Stimulated activated CD4-positive, alpha-beta T cell treated with anti-CD3 and anti-CD28 coated beads, Interleukin-2, amount 100 ng/mL, for 4 hours (primary cell): ENCODE results near the gene CAP2.

Experiments
- DNase-seq: peaks from one replicate; pipeline ENCODE4 v3.0.0-alpha.2; 2020; ENCODE audit warnings: low read depth

CAP2 gene, protein sequence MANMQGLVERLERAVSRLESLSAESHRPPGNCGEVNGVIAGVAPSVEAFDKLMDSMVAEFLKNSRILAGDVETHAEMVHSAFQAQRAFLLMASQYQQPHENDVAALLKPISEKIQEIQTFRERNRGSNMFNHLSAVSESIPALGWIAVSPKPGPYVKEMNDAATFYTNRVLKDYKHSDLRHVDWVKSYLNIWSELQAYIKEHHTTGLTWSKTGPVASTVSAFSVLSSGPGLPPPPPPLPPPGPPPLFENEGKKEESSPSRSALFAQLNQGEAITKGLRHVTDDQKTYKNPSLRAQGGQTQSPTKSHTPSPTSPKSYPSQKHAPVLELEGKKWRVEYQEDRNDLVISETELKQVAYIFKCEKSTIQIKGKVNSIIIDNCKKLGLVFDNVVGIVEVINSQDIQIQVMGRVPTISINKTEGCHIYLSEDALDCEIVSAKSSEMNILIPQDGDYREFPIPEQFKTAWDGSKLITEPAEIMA

DNA sequence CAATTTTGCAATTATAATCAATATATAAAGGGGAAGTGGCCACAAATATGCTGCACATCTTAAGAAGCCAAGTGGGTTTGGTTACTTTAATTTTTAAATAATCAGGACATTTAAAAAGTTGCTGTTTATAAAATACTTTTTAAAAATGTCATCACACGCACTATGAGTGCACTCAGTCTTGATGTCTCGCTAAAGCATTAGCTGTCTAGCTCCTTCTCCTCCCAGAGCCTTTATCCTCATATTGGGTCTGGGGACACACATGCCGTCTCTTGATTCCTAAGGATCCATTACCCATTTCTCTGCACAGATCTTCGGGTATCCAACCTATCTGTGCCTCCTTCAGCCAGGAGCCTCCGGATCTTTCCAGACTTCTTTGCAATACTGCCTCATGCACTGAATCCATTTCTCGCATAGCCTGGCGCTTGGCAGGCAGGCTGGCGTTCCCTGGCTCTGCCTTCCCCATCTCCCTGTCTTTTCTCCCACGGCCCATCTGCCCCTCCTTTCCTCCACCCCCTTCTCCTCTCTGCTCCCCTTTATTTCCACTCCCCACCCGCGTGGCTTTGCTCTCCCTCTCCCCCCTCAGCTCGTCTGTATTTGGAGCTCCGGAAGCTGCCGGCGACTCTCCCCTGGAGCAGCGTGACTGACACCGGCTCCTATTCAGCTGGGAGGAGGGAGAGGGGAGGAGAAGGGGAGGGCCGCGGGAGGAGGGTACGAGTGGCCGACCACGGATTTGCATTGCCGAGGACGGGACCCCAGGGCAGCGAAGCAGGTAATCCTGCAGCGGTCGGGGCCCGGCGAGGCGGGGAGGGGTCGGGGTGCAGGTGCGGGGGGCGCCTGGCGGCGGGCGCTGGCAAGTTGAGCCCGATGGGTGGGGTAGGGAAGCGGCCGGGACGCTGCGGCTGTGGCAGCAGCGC, at the start of gene CAP2:
Gene CAP2, plus strand, starts transcription at position 618 of the 914 bp plus-strand sequence. CDS start 27,961 bp downstream, outside the sequence.
- DNase-seq, result no peak

GRCh38 chr6:17347012-17347411, 46.4 kb upstream of the CAP2 start:
- DNase-seq, result no peak

- DNase-seq, result no peak
Observed at GRCh38 chr6:17349427-17349826, 44.0 kb upstream of the CAP2 start.

GRCh38 chr6:17352302-17352701, 41.1 kb upstream of the CAP2 start:
- DNase-seq, result no peak

- DNase-seq, result no peak
Observed at GRCh38 chr6:17353440-17354175, 39.8 kb upstream of the CAP2 start.

- no peak for DNase-seq
Observed at GRCh38 chr6:17354700-17355403, 38.5 kb upstream of the CAP2 start.

DNA sequence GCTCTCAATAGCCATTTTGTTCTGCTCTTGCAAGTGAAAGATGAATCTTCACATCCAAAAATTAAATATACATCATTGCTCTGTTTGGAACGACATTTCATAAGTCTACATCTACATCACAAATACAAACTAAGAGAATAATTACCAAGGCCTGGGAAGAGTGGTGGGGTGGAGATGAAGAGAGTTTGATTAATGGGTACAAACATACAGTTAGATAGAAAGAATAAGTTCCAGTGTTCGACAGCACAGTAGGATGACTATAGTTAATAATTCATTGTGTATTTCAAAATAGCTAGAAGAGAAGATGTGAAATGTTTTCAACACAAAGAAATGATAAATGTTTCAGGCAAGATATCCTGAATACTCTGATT, 38.0 kb upstream of the CAP2 start:
- no peak for DNase-seq

DNA sequence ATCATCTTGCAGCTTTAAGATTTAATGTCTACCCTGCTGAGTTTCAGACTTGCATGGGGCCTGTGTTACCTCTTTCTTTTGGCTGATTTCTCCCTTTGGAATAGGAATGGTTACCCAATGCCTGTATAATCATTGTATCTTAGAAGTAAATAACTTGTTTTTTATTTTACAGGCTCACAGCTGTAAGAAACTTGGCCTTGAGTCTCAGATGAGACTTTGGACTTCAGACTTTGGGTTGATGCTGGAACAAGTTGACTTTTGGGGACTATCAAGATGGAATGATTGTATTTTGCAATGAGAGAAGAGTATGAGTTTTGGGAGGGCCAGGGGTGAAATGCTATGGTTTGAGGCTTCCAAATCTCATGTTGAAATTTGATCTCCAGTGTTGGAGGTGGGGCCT, 34.9 kb upstream of the CAP2 start:
- DNase-seq, result no peak

- no peak for DNase-seq
Observed at GRCh38 chr6:17360564-17360963, 32.8 kb upstream of the CAP2 start.

DNA sequence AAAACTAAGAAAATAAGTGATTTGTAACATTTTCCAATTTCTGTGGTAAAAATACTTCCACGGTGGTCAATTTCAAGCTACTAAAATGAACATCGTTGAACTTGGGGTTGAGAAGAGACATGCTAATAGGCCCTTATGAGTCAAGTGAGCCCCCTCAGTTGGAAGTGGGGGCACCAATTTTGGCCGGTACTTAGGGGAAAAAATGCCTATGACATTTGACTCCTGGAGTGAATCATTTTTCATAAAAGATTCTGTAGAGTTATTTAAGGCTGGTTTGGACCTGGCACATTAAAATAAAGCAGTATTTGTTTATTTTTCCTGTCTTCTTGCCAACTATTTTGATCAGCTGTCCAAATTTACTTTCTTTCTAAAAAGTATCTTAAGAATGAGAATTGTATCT, 32.4 kb upstream of the CAP2 start:
- DNase-seq, result no peak

- DNase-seq, result no peak
Observed at GRCh38 chr6:17365961-17366360, 27.4 kb upstream of the CAP2 start.

GRCh38 chr6:17367868-17368267, 25.5 kb upstream of the CAP2 start:
- DNase-seq, result no peak

DNA sequence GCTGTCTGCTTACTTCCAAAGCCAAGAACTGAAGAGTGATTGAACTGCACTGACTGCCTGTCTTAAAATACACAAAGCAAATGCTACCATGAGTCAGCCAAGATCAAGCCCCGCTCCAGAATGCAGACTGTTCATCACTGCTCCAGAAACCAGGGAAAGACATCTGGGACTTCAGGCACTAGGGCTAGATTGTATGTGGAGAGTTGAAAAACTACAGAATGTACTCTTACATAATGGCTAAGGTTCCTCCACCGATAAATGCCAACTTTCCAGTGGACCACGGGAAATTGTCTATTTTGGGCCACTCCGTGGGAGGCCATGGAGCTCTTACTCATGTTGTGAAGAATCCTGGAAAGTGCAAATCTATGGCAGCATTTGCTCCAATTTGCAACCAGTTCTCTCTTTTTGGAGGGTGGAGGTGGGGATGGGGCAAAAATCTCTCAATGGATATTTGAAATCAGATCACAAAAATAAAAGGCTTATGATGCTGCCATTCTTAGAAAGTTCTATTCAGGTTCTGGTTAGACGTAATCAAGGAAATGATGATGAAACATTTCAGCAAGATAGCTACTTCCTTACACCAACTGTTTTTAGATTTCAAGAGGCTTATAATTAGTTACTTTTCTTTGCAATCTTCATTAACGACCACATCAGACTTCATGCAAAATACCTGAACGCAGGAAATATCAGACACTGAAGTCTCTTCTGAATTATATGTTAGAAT, 11.8 kb upstream of the CAP2 start:
- no peak for DNase-seq

DNA sequence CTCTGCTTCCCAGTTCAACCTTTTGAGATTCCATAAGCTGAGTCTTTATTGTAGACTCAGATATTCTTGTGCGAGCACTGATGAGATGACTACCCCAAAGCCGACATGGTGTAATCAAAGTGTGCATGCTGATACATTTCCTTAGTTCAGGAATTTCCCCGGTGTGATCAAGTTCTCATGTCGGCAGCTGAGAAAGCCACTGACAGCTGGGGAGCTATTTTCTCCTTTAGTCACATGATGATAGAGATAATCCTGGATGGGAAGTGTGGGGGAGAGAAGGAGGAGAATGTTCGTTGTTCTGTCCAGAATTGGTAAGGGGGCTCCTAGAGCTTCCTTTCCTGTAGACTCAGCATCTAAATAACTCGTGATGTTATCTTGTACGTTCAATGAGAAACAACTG, 7.7 kb upstream of the CAP2 start:
- no peak for DNase-seq

DNA sequence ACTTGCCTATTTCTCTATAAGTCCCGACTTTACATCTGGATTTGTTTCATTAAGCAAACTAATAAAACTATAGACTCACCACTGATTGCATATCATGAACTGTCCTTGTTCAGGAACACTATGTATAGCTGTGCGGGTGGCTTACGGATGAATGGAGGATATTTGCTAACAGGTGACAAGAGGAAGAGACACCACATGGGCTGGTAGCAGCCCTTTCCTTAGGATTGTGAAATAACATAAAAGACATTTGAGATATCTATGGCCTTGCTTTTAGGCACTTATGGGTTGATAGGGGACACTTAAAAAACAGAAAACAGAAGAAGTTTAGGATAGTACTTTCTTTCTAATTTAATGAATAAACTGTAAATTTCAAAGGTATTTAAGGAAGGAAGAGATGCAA, 5.0 kb upstream of the CAP2 start:
- no peak for DNase-seq

DNA sequence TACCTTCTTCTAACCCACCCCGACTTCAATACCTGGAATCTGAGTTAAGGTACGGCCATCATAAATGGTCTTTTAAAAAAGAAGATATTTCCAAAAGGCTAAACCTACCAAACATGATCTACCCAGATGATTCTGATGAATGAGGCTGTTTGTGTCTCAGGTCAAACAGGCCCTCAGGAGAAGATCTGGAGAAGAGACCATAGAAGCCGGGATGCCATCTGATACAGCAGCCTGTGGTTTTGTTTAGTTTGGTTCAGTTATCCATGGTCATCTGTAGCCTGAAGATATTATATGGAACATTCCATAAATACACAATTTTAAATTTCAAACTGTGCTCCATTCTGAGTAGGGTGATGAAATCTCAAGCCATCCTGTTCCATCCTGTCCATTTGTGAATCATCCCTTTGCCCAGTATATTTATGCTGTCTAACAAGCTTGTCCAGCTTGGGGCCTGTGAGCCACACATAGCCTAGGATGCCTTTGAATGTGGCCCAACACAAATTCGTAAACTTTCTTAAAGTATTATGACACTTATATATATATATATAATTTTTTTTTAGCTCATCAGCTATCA, 4.0 kb upstream of the CAP2 start:
- no peak for DNase-seq

DNA sequence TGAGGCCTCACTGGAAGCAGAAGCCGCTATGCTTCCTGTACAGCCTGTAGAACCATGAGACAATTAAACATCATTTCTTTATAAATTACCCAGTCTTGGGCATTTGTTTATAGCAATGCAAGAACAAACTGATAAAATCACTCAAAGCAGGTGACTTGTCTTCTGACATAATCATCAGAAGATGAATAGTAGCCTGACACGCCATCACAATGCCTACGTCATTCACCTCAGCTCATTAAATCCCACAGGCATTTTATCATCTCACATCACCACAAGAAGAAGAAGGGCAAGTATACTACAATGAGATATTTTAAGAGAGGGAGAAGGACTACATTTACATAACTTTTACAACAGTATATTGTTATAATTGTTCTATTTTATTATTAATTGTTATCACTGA, 3.1 kb upstream of the CAP2 start:
- no peak for DNase-seq

DNA sequence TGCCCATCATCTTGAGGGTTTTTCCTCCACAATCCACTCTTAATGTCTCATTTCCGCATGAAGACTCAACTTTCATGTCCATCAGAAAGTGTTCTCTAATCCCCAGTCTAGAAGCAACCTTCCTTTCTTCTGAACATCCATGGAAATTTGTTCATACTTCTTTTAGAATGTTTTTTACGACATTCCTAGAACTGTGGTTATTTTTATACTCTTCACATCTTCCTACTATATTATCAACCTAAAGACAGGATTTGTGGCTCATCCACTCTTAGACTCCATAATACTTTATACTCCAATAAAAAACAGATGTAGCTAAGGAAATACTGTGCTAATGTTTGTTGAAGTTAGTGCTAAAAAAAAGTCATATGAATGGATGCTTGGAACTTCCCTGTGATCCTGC, 1.4 kb upstream of the CAP2 start:
- no peak for DNase-seq

- DNase-seq, result no peak
Observed at GRCh38 chr6:17393892-17394631, 667 bp downstream of the CAP2 start.

GRCh38 chr6:17395112-17395511, 1.7 kb downstream of the CAP2 start:
- no peak for DNase-seq
